ENCODE results near the gene FADS6. TPM values are rescaled to one million over a fixed set of nuclear protein-coding genes. Genes with fewer than 3 reads are reported as not detected.
A peak's percentile ranks its signal among the peaks of the same experiment; 100 is the strongest.

Gene FADS6
- total RNA-seq, 1 experiment from 2014 or later = not detected

- no peak for DNase-seq (ENCODE audit: low read depth)
Observed at GRCh38 chr17:74854792-74855191, 38.6 kb downstream of the FADS6 start.

GRCh38 chr17:74853669-74854068, 39.8 kb downstream of the FADS6 start:
- no peak for DNase-seq (ENCODE audit: low read depth)

- no peak for DNase-seq (ENCODE audit: low read depth)
Observed at GRCh38 chr17:74853048-74853397, 40.4 kb downstream of the FADS6 start.

DNA sequence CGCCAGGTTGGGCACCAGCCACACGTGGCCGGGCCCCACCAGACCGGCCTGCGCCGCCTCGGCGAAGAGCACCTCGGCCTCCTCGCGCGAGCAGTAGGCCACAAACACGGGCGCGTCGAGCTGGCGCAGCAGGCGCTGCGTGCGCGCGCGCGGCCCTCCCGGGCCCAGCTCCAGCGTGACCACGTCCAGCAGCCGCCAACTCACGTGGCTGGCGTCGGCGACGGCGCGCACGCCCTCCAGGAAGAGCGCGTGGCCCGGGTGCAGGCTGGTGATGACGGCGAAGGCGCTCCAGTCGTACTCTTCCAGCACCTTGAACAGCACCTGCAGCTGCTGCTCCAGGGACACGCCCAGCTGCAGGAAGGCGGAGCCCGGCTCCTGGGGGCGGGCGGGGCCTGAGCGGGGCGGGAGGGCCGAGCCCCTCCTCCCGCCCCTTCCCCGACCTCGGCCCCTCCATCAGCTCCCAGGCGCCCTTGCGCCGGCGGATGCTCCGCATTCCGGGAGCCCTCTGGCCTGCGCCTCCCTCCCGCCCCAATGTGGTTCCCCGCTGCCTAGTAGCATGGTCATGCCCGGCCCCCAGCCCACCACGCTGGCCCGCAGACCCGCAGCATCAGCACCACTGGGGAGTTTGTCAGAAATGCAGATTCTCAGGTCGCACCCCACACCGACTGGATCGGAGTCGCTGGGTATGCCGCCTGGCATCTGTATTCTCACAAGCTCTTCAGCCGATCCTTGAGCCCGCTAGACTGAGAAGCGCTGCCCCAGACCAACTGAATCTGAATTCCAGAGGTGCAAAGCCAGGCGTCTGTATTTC, 41.0 kb downstream of the FADS6 start:
- no peak for DNase-seq (ENCODE audit: low read depth)

GRCh38 chr17:74851612-74852236, 41.7 kb downstream of the FADS6 start:
- DNase-seq (ENCODE audit: low read depth) = no peak

DNA sequence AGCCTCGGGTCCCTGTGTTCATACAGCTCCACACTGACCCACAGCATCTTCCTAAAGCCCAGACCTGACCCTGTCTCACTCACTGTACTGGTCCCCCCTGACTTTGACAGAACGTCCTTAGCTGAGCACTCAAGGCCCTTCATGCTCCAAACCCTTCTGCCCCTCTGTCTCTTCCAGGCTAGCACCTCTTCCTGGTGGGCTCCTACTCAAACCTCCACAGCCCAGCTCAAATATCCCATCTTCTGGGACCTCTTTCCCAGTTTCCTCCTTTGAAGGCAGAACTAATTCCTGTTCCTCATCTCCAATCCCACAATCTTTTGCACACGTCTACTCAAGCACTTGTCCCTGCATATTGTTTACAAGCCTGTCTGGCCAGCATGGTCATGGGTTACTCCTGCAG, 42.5 kb downstream of the FADS6 start:
- no peak for DNase-seq (ENCODE audit: low read depth)

GRCh38 chr17:74850310-74850709, 43.1 kb downstream of the FADS6 start:
- no peak for DNase-seq (ENCODE audit: low read depth)

- DNase-seq (ENCODE audit: low read depth) = no peak
Observed at GRCh38 chr17:74848656-74849399, 44.6 kb downstream of the FADS6 start.

DNA sequence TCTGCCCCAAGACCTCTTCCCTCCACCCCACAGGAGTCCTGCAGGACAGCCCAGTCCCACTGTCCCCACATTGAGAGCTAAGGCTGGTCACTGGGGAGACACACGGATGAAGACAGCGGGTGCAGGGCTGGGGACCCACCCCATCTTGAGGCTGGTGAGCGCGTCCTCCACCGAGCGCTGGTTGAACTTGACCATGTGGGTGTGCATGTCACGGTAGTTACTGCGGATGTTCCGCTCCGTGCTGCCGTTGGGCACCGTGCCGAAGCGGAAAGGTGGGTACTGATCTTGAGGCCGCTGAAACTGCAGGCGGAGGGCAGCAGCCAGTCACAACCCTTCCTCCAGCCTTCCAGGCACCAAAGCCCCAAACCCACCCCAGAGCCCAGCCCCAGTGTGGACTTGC, 46.8 kb downstream of the FADS6 start:
- DNase-seq (ENCODE audit: low read depth) = no peak

GRCh38 chr17:74843352-74843627, 50.1 kb downstream of the FADS6 start:
- no peak for DNase-seq (ENCODE audit: low read depth)

DNA sequence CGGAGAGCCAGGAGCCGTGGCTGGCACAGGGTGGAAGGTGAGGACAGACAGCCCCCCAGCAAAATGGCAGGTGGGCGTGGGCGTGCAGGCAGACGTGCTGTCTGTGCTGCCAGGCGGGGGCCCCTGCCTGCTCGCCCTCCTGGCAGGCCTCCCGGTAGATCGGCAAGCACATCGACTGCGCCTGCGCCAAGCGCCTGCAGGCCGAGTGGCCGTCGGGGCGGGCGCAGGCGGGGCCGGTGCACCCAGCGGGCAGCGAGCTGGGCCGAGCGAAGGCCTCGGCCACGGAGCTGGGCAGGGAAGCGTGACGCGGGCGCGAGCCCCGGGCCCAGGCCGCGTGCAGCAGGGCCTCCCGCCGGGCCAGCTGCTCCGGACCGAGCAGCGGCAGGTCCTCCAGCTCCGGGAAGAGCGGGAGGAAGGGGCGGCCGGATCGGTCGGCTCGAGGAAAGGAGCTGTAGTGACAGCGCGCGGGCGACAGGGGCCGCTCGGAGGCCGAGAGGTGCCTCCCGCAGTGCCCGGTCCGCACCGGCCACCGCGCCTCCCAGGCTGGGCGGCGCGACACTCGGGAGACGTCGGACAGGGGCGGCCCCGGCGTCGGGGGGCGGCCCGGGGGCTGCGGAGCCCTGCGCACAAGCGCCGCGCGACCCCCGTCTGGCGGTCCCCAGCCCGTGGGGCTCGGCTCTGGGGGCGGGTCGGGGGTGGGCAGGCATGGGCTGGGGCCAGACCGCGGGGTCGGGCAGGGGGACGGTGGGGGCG, 50.7 kb downstream of the FADS6 start:
- peak; percentile 69 for DNase-seq (ENCODE audit: low read depth)

GRCh38 chr17:74842146-74842598, 51.3 kb downstream of the FADS6 start:
- peak; percentile 48 for DNase-seq (ENCODE audit: low read depth)

DNA sequence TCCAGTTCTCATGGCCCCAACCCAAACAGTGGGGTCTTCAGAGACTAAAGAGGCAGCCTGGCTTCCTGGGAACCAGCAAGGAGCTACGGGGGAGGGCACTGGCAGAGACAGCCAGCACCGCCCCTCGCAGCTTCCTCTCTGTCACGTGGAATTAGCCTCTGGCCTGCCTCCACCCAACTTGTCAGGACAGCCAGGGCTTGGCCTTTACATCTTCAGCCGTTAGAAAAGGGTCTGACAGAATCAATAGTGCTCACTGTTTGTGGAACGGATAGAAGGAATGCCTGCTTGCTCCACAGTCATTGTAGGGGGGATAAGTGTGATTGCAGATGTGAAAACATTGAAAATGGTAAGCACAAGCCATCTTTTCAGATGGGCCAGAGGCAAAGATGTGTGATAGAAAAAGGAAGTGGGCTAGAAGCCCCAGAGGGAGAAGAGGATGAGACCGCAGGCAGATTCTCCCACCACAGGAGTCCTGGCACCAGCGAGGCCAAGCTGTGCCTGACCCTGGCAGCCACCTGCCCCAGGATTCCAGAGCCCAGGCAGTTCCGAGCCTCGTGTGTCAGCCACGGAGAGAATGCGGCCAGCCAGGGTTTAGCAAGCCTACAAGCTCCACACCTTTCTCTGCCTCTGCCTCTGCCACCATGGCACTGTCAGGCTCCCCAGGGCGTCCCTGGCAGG, 52.3 kb downstream of the FADS6 start:
- DNase-seq (ENCODE audit: low read depth) = no peak

- DNase-seq (ENCODE audit: low read depth) = no peak
Observed at GRCh38 chr17:74839990-74840852, 53.2 kb downstream of the FADS6 start.

- DNase-seq (ENCODE audit: low read depth) = no peak
Observed at GRCh38 chr17:74838274-74838673, 55.2 kb downstream of the FADS6 start.

DNA sequence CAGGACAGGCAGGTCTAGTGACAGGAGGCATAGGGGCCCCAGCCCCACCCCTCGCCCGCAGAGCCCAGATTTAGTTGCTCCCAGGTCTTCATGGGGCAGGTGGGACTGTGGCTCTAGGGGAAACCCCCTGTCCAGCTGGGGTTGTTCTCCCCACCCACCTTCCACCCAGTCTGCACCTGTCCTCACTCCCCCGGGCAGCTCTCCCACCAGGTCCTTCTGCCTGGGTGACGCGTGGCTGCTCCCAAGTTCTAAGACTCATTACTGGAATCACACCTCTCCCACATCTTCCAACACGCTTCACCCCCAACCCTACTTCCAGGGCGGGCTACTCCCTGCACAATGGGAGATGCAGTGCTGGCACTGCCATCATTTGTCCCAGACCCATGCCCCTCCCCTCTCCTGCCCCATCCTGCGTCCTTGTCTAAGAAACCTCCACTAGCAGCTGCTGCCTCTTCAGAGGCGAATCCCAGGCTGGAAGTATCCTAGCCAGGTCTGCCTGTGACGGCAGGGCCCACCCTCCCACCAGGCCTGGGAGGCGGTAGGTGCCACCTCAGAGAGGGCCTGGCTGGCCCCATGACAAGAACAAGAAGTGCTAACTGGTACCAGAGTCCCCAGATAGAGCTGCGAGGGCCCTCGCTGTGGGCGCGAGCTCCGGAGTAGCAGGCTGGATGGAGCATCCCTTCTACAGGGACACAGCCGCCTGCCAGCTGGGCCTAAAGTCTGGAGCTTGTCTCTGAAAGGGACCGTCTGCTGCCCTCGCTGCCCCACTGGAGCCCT, 56.6 kb downstream of the FADS6 start:
- no peak for DNase-seq (ENCODE audit: low read depth)

DNA sequence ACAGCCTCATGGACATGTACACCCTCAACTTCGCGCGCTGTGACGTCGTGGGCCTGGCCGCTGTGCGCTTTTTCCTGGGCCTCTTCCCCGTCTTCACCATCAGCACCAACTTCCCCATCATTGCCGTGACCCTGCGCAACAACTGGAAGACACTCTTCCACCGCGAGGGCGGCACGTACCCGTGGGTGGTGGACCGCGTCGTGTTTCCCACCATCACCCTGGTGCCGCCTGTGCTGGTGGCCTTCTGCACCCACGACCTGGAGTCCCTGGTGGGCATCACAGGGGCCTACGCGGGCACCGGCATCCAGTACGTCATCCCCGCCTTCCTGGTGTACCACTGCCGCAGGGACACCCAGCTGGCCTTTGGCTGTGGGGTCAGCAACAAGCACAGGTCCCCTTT, 57.2 kb downstream of the FADS6 start:
- no peak for DNase-seq (ENCODE audit: low read depth)

GRCh38 chr17:74833501-74834377, 59.7 kb downstream of the FADS6 start:
- peak; percentile 70 for DNase-seq (ENCODE audit: low read depth)

- DNase-seq (ENCODE audit: low read depth) = no peak
Observed at GRCh38 chr17:74832421-74832820, 61.0 kb downstream of the FADS6 start.

All from M059J (cell line).